HCT116 (cell line): ENCODE data around the gene TELO2. TPM values are rescaled to one million over a fixed set of nuclear protein-coding genes. Genes with fewer than 3 reads are reported as not detected.

Experiments
- ATAC-seq: fragments of 200-7000 bp; cut with Tn5 transposase; 2 replicates; pipeline ENCODE4 v1.9.1; 2020; ENCODE audit warnings: mild to moderate bottlenecking, moderate library complexity
- BruUV-seq: library from RNA; stranded (reverse); fragments of 400-500 nt; replicated peaks from 2 replicates; lab custom pipeline; 2021; lab: Mats Ljungman, UMichigan
- CTCF ChIA-PET: fragments of 300-600 bp; sonication (Branson Sonifier 250); formaldehyde crosslinking; loops from one replicate; lab custom pipeline; 2021; ENCODE audit warnings: antibody characterized with exemption; lab: Charles Lee
- POLR2A ChIA-PET: fragments of 300-600, 350-600 bp; sonication (Branson Sonifier 250); formaldehyde crosslinking; loops from one replicate; lab custom pipeline; 2021; ENCODE audit warnings: antibody characterized with exemption; lab: Charles Lee
- RAD21 ChIA-PET, 2 experiments: fragments of 300-600 bp; sonication (Branson Sonifier 250); formaldehyde crosslinking; loops; one replicate each; lab custom pipeline; 2023; ENCODE audit warnings: low total read pairs in 2 of 2; ENCODE audit not compliant: uncharacterized antibody in 2 of 2, unreplicated experiment in 2 of 2, low non-redundant PET in 1 of 2; lab: Charles Lee
- DNase-seq: peaks from one replicate; pipeline ENCODE4 v3.0.0-alpha.2; 2010; ENCODE audit warnings: low read depth, low spot score
- H2AFZ ChIP-seq: fragments of 200-600 bp; shearing (Covaris generic), sonication (generic); 2 replicates; pipeline ENCODE4 v1.6.1; 2017; ENCODE audit warnings: low read depth, mixed run types, mixed read lengths, antibody characterized with exemption, low read length; ENCODE audit not compliant: poor library complexity, severe bottlenecking
- H3K27ac ChIP-seq: 2 replicates; pipeline ENCODE4 v1.5.1; 2012; ENCODE audit warnings: low read depth, low read length
- H3K27me3 ChIP-seq: fragments of 200-600 bp; sonication (generic); 2 replicates; pipeline ENCODE4 v1.6.1; 2016; ENCODE audit warnings: mixed run types, low read length, mixed read lengths; ENCODE audit not compliant: insufficient read depth
- H3K36me3 ChIP-seq, 2 experiments: fragments of 200-500 bp in 1 of 2; fragments of 200-600 bp in 1 of 2; sonication (Bioruptor generic) in 1 of 2; sonication (generic) in 1 of 2; 2 replicates each; pipeline versions ENCODE4 v1.5.1 to v1.6.1; 2014 to 2016; ENCODE audit warnings: low read length in 2 of 2, inconsistent platforms in 1 of 2, mixed read lengths in 1 of 2, mixed run types in 1 of 2; ENCODE audit not compliant: insufficient read depth in 2 of 2, control insufficient read depth in 1 of 2
- H3K4me1 ChIP-seq, 2 experiments: fragments of 200-600 bp in 1 of 2; sonication (generic) in 1 of 2; 2 replicates each; pipeline versions ENCODE4 v1.5.1 to v1.6.1; 2012 to 2017; ENCODE audit warnings: low read length in 2 of 2, inconsistent platforms in 1 of 2, mild to moderate bottlenecking in 1 of 2, mixed read lengths in 1 of 2, mixed run types in 1 of 2, moderate library complexity in 1 of 2; ENCODE audit not compliant: insufficient read depth in 2 of 2, control insufficient read depth in 1 of 2
- H3K4me2 ChIP-seq: fragments of 200-600 bp; sonication (generic); 2 replicates; pipeline ENCODE4 v1.6.1; 2017; ENCODE audit warnings: mixed run types, low read length, mixed read lengths
- H3K4me3 ChIP-seq, 2 experiments: fragments of 200-600 bp in 1 of 2; sonication (generic) in 1 of 2; replicated peaks in 1 of 2; 2 replicates each; pipeline ENCODE4 v1.5.1; 2011 to 2016; ENCODE audit warnings: low read length in 2 of 2, control low read depth in 1 of 2, low read depth in 1 of 2, mild to moderate bottlenecking in 1 of 2, mixed read lengths in 1 of 2, mixed run types in 1 of 2
- H3K79me2 ChIP-seq: fragments of 200-600 bp; sonication (generic); 2 replicates; pipeline ENCODE4 v1.6.1; 2017; ENCODE audit warnings: mild to moderate bottlenecking, mixed run types, low read length, moderate library complexity, mixed read lengths; ENCODE audit not compliant: insufficient read depth
- H3K9ac ChIP-seq: fragments of 200-600 bp; sonication (generic); 2 replicates; pipeline ENCODE4 v1.6.1; 2016; ENCODE audit warnings: low read length, mixed read lengths
- H3K9me2 ChIP-seq: fragments of 200-600 bp; sonication (generic), shearing (Covaris generic); 2 replicates; pipeline ENCODE4 v1.6.1; 2017; ENCODE audit warnings: mixed run types, mild to moderate bottlenecking, moderate library complexity; ENCODE audit not compliant: insufficient read depth
- H3K9me3 ChIP-seq, 2 experiments: fragments of 200-500 bp in 1 of 2; fragments of 200-600 bp in 1 of 2; sonication (Bioruptor generic) in 1 of 2; sonication (generic) in 1 of 2; 2 replicates each; pipeline ENCODE4 v1.6.1; 2014 to 2017; ENCODE audit warnings: low read length in 2 of 2, mixed read lengths in 2 of 2, inconsistent platforms in 1 of 2, low read depth in 1 of 2, mild to moderate bottlenecking in 1 of 2, mixed run types in 1 of 2, moderate library complexity in 1 of 2; ENCODE audit not compliant: control insufficient read depth in 1 of 2, insufficient read depth in 1 of 2
- H4K20me1 ChIP-seq: fragments of 200-600 bp; sonication (generic), shearing (Covaris generic); 2 replicates; pipeline ENCODE4 v1.6.1; 2017; ENCODE audit warnings: mixed run types, mild to moderate bottlenecking, moderate library complexity; ENCODE audit not compliant: insufficient read depth
- CEBPB ChIP-seq: IDR thresholded peaks from 2 replicates; pipeline ENCODE4 v1.6.1; 2012; ENCODE audit warnings: low read depth
- EGR1 ChIP-seq: IDR thresholded peaks from 2 replicates; pipeline ENCODE4 v1.6.1; 2012; ENCODE audit warnings: low read depth
- ELF1 ChIP-seq: IDR thresholded peaks from 2 replicates; pipeline ENCODE4 v1.6.1; 2012; ENCODE audit warnings: low read depth, borderline replicate concordance
- EZH2 ChIP-seq: fragments of 200-600 bp; sonication (generic); IDR thresholded peaks from 2 replicates; pipeline ENCODE4 v1.6.1; 2017; ENCODE audit warnings: antibody characterized with exemption, mixed run types
- EZH2phosphoT487 ChIP-seq: fragments of 200-600 bp; IDR thresholded peaks from 2 replicates; pipeline ENCODE4 v1.6.1; 2018; ENCODE audit warnings: antibody characterized with exemption, borderline replicate concordance
- FOSL1 ChIP-seq: IDR thresholded peaks from 2 replicates; pipeline ENCODE4 v1.6.1; 2012; ENCODE audit warnings: low read depth
- POLR2A ChIP-seq: IDR thresholded peaks from 2 replicates; pipeline ENCODE4 v1.7.0; 2011; ENCODE audit warnings: borderline replicate concordance; ENCODE audit not compliant: insufficient read depth, insufficient read length; ENCODE audit errors: extremely low read depth
- POLR2AphosphoS5 ChIP-seq: IDR thresholded peaks from 2 replicates; pipeline ENCODE4 v1.6.1; 2011; ENCODE audit warnings: mild to moderate bottlenecking, low read depth, low read length, moderate library complexity
- SIN3A ChIP-seq: IDR thresholded peaks from 2 replicates; pipeline ENCODE4 v1.6.1; 2012; ENCODE audit warnings: low read depth
- SP1 ChIP-seq: IDR thresholded peaks from 2 replicates; pipeline ENCODE4 v1.6.1; 2012; ENCODE audit warnings: low read depth
- SRF ChIP-seq: IDR thresholded peaks from 2 replicates; pipeline ENCODE4 v1.6.1; 2012; ENCODE audit warnings: low read depth
- TCF7L2 ChIP-seq: IDR thresholded peaks from 2 replicates; pipeline ENCODE4 v1.7.0; 2011; ENCODE audit warnings: borderline replicate concordance, inconsistent platforms; ENCODE audit not compliant: insufficient read depth, insufficient read length; ENCODE audit errors: extremely low read depth
- YY1 ChIP-seq: IDR thresholded peaks from 2 replicates; pipeline ENCODE4 v1.6.1; 2011; ENCODE audit warnings: low read length, low read depth, moderate library complexity, mild to moderate bottlenecking; ENCODE audit not compliant: insufficient replicate concordance; ENCODE audit errors: extremely low read depth
- intact Hi-C: fragments of 100-400 bp; cut with micrococcal nuclease; formaldehyde crosslinking; loops from 2 replicates; pipeline ENCODE4 v1.10.0; 2022
- total RNA-seq: library from RNA; stranded (reverse); gene quantifications from one replicate; pipeline ENCODE4 v1.2.1, GENCODE V29; 2021; ENCODE audit not compliant: unreplicated experiment
- TF ChIP-seq, protein P1 (sequence below): IDR thresholded peaks from 2 replicates; pipeline ENCODE4 v1.6.1; 2011; ENCODE audit warnings: mild to moderate bottlenecking, low read length, moderate library complexity; ENCODE audit not compliant: insufficient replicate concordance; ENCODE audit errors: extremely low read depth

Gene TELO2
- total RNA-seq, 1 experiment from 2014 or later: 74.3 TPM

DNA sequence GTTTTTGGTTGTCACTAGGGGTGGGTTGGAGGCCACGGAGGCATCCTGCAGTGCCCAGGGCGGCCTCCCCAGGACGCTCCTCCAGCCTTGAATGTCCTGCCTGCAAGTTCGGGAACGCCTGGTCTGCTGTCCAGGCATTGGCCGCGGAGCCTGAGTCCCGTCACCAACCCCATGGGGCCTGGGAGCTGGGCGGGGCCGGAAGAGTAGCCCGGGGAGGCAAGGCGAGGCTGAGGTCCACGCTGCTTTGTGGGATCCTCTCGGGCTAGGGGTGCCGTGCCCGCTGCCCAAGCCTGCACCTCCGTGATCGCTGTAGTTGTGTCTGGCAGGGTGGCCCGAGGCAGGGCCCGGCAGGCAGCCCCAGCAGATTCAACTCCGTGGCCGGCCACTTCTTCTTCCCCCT is 12.8 kb downstream of the TELO2 start:
- no TSS peak for BruUV-seq
- POLR2A ChIA-PET: no interaction called here

DNA sequence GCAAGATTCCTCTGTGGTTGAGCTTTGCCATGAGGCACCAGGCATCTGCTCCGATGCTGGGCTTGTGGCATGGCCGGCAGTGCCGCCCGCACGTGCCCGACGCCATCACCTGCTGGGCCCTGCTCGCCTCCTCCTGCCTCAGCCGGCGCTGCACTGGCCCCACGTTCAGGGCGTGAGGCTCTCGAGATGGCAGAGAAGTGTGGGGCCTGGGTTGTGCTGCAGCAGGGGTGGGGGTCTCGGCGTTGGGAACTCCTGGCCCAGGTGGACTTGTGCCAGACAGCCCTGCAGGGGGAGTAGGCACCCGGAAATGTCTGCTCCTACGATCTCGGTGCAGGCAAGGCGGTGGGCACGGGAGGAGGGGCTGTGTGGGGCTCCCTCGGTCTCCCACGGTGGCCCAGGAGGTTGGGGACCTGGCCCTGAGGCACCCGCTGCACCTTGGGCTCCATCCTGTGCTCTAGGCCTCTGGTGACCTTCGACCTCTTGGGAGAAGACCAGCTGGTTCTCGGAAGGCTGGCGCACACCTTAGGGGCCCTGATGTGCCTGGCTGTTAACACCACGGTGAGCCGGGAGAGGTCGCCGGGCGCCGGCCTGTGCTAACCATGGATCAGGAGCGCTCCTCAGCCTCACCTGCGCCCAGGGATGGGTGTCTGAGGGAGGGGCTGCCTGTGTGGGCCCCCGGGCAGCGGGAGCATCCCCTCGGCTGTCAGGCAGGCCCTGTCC is 13.5 kb downstream of the TELO2 start:
- ATAC-seq (no peak), DNase-seq (no peak)
- H3K9ac ChIP-seq: no peak overlapping the region
- H2AFZ ChIP-seq: no peak overlapping the region
- H3K79me2 ChIP-seq: no peaks in the 10 kb centered on the region
- BruUV-seq: no TSS peak
- H4K20me1 ChIP-seq: no peaks in the 10 kb centered on the region
- no peak overlapping the region for H3K27ac ChIP-seq
- ChIA-PET CTCF (no interaction called here), POLR2A (no interaction called here), RAD21 (no interaction called here)
- intact Hi-C loops: no loop called here
- no peaks in the 10 kb centered on the region for H3K9me3 ChIP-seq
- no peaks in the 10 kb centered on the region for H3K27me3 ChIP-seq
- TF ChIP-seq TCF7L2: no peak
- no peak for TF ChIP-seq CEBPB
- TF ChIP-seq FOSL1: no peak
- TF ChIP-seq SP1: no peak
- TF ChIP-seq POLR2A: no peak
- TF ChIP-seq SRF: no peak
- TF ChIP-seq SIN3A: no peak
- TF ChIP-seq EZH2: no peak
- no peak for TF ChIP-seq YY1
- TF ChIP-seq POLR2AphosphoS5: no peak
- no peak for TF ChIP-seq EGR1
- TF ChIP-seq ELF1: no peak
- peaks cover 5 to 14% of the 10 kb centered on the region in 2 experiments; a peak in 3 of 4 replicates for H3K36me3 ChIP-seq
- no peaks in the 10 kb centered on the region for H3K9me2 ChIP-seq
- H3K4me2 ChIP-seq: no peak overlapping the region
- no peaks in the 10 kb centered on the region for H3K4me1 ChIP-seq
- H3K4me3 ChIP-seq: no peak overlapping the region

More for the DNA sequence above, 12.8 kb downstream of the TELO2 start:
- Histone ChIP-seq H3K4me1 (no peaks in the 10 kb centered on the region), H3K4me3 (no peak overlapping the region), H2AFZ (no peak overlapping the region), H3K9me3 (no peaks in the 10 kb centered on the region), H3K79me2 (no peaks in the 10 kb centered on the region), H4K20me1 (no peaks in the 10 kb centered on the region), H3K4me2 (no peak overlapping the region), H3K9me2 (no peaks in the 10 kb centered on the region), H3K27me3 (no peaks in the 10 kb centered on the region), H3K36me3 (peaks cover 9 to 21% of the 10 kb centered on the region in 2 experiments; a peak in 3 of 4 replicates), H3K27ac (no peak overlapping the region), H3K9ac (no peak overlapping the region)
- DNase-seq (no peak), ATAC-seq (no peak)
- CTCF ChIA-PET: no interaction called here
- no peak for TF ChIP-seq CEBPB
- TF ChIP-seq ELF1: no peak
- TF ChIP-seq EZH2phosphoT487: no peak
- TF ChIP-seq, protein P1, sequence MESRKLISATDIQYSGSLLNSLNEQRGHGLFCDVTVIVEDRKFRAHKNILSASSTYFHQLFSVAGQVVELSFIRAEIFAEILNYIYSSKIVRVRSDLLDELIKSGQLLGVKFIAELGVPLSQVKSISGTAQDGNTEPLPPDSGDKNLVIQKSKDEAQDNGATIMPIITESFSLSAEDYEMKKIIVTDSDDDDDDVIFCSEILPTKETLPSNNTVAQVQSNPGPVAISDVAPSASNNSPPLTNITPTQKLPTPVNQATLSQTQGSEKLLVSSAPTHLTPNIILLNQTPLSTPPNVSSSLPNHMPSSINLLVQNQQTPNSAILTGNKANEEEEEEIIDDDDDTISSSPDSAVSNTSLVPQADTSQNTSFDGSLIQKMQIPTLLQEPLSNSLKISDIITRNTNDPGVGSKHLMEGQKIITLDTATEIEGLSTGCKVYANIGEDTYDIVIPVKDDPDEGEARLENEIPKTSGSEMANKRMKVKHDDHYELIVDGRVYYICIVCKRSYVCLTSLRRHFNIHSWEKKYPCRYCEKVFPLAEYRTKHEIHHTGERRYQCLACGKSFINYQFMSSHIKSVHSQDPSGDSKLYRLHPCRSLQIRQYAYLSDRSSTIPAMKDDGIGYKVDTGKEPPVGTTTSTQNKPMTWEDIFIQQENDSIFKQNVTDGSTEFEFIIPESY: no peak
- no peak for TF ChIP-seq POLR2AphosphoS5
- intact Hi-C loops: no loop called here
- RAD21 ChIA-PET: no interaction called here
